NCI-H226 (cell line): ENCODE data around the gene ACOT8.
"Not testable (repeated sequence)": the region's sequence is repeated elsewhere in the genome, so short reads cannot be mapped to it uniquely, and the experiment has no call there.

Experiments used
- DNase-seq: peaks from one replicate; pipeline ENCODE4 v3.0.0-alpha.2; 2015

The ACOT8 gene

GRCh38 chr20:45850926-45851325 lies 6.3 kb downstream of the ACOT8 start:
- no peak for DNase-seq

- no peak for DNase-seq
Observed at GRCh38 chr20:45850238-45850637, 7.0 kb downstream of the ACOT8 start.

- DNase-seq, result no peak
Observed at GRCh38 chr20:45848969-45849582, 8.1 kb downstream of the ACOT8 start.

- no peak for DNase-seq
Observed at GRCh38 chr20:45848421-45848820, 8.8 kb downstream of the ACOT8 start.

GRCh38 chr20:45845452-45845851 lies 11.7 kb downstream of the ACOT8 start:
- no peak for DNase-seq

GRCh38 chr20:45843506-45843905 lies 13.7 kb downstream of the ACOT8 start:
- DNase-seq, result no peak

- DNase-seq, result no peak
Observed at GRCh38 chr20:45842169-45842812, 14.9 kb downstream of the ACOT8 start.

- DNase-seq, result no peak
Observed at GRCh38 chr20:45841407-45842129, 15.6 kb downstream of the ACOT8 start.

GRCh38 chr20:45840700-45841198 lies 16.4 kb downstream of the ACOT8 start:
- no peak for DNase-seq

- DNase-seq, result no peak
Observed at GRCh38 chr20:45836841-45837240, 20.4 kb downstream of the ACOT8 start.

GRCh38 chr20:45835825-45836224 lies 21.4 kb downstream of the ACOT8 start:
- no peak for DNase-seq

- DNase-seq, result no peak
Observed at GRCh38 chr20:45835329-45835765, 21.8 kb downstream of the ACOT8 start.

- no peak for DNase-seq
Observed at GRCh38 chr20:45834797-45835161, 22.4 kb downstream of the ACOT8 start.

GRCh38 chr20:45833883-45834796 lies 23.1 kb downstream of the ACOT8 start:
- DNase-seq, result peak; percentile 42

GRCh38 chr20:45833030-45833882 lies 23.9 kb downstream of the ACOT8 start, which contains the start of gene SNX21:
Gene SNX21, plus strand, starts transcription at chr20:45833799. Its CDS starts 121 bp downstream, at chr20:45833920.
- DNase-seq, result peak; percentile 91

GRCh38 chr20:45832619-45833018 lies 24.6 kb downstream of the ACOT8 start:
- no peak for DNase-seq

- DNase-seq, result not testable (repeated sequence)
Observed at GRCh38 chr20:45829673-45830106, 27.5 kb downstream of the ACOT8 start.

GRCh38 chr20:45828589-45828988 lies 28.6 kb downstream of the ACOT8 start:
- DNase-seq, result no peak

GRCh38 chr20:45827712-45828111 lies 29.5 kb downstream of the ACOT8 start:
- no peak for DNase-seq

- no peak for DNase-seq
Observed at GRCh38 chr20:45827030-45827652, 30.1 kb downstream of the ACOT8 start, which contains the start of gene TNNC2. Gene TNNC2, minus strand, starts transcription at chr20:45827312. Its CDS starts 64 bp downstream, at chr20:45827248.
